DMS79 treated with DMSO at 0.1 percent for 48 hours (cell line): ENCODE results near the gene SORCS2.

Source experiments
- DNase-seq: peaks from one replicate; lab custom pipeline; 2025; lab: John Stamatoyannopoulos, UW

Gene SORCS2

GRCh38 chr4:7268941-7269340 lies 76.6 kb downstream of the SORCS2 start:
- no peak for DNase-seq

- no peak for DNase-seq
Observed at GRCh38 chr4:7270121-7270520, 77.8 kb downstream of the SORCS2 start.

GRCh38 chr4:7272404-7272803 lies 80.1 kb downstream of the SORCS2 start:
- DNase-seq, result no peak

- DNase-seq, result no peak
Observed at GRCh38 chr4:7273738-7274297, 81.5 kb downstream of the SORCS2 start.

GRCh38 chr4:7275067-7275466 lies 82.7 kb downstream of the SORCS2 start:
- DNase-seq, result no peak

GRCh38 chr4:7275490-7276154 lies 83.3 kb downstream of the SORCS2 start:
- peak; percentile 52 for DNase-seq

- DNase-seq, result no peak
Observed at GRCh38 chr4:7276515-7276914, 84.2 kb downstream of the SORCS2 start.

GRCh38 chr4:7278071-7278765 lies 85.9 kb downstream of the SORCS2 start:
- DNase-seq, result no peak

GRCh38 chr4:7278981-7279380 lies 86.6 kb downstream of the SORCS2 start:
- no peak for DNase-seq

GRCh38 chr4:7279902-7280301 lies 87.6 kb downstream of the SORCS2 start:
- no peak for DNase-seq

GRCh38 chr4:7280926-7281690 lies 88.8 kb downstream of the SORCS2 start:
- DNase-seq, result peak; percentile 45

- no peak for DNase-seq
Observed at GRCh38 chr4:7281691-7282665, 89.6 kb downstream of the SORCS2 start.

- DNase-seq, result no peak
Observed at GRCh38 chr4:7282786-7283440, 90.6 kb downstream of the SORCS2 start.

GRCh38 chr4:7285244-7286094 lies 93.1 kb downstream of the SORCS2 start:
- DNase-seq, result no peak

- no peak for DNase-seq
Observed at GRCh38 chr4:7286170-7286569, 93.8 kb downstream of the SORCS2 start.

- DNase-seq, result no peak
Observed at GRCh38 chr4:7286798-7287197, 94.5 kb downstream of the SORCS2 start.

GRCh38 chr4:7287274-7287917 lies 95.1 kb downstream of the SORCS2 start:
- no peak for DNase-seq

- no peak for DNase-seq
Observed at GRCh38 chr4:7287918-7288280, 95.6 kb downstream of the SORCS2 start.

GRCh38 chr4:7288751-7289523 lies 96.6 kb downstream of the SORCS2 start:
- no peak for DNase-seq
